KG1 (cell line): ENCODE measurements around the gene KPNA4.
"Not testable (repeated sequence)": the region's sequence is repeated elsewhere in the genome, so short reads cannot be mapped to it uniquely, and the experiment has no call there.

Source experiments
- DNase-seq: peaks from one replicate; lab custom pipeline; 2025; lab: John Stamatoyannopoulos, UW

The KPNA4 gene

GRCh38 chr3:160565442-160566403, at the start of gene KPNA4:
Gene KPNA4, minus strand, starts transcription at chr3:160565571. Its CDS starts 289 bp downstream, at chr3:160565282.
- peak; percentile 96 for DNase-seq

GRCh38 chr3:160613661-160614060, 48.3 kb upstream of the KPNA4 start:
- DNase-seq: no peak

DNA sequence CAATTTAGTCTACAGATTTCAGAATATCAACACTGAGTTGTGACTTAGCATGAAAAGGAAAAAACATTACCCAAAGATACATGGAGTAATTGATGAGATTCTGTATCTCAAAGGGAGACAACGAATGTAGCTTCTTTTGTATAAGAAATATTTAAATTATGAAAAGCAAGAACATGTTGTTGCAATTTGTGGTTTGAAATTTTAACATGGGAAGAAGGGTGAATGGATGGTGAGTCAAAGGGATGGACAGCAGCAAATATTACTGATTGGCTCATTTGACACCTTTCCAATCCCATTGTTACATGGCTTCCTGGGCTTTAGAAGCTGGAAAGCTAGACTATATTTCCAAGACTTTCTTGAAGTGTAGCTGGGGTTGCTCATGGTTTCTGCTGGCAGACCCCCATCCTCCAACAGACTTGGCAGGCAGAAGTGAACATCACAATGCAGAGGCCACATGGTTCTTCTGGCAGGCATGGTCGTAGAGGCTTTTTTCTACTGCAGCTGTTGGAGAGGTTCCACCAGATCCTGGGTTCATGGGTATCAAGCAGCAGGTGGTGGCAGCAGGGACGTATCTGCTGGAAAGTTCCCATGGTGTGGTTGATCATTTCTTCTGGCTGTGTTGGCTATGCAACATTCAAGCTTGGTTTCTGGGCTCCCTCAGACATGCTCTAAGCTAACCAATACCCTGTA, 47.2 kb upstream of the KPNA4 start:
- DNase-seq: no peak

GRCh38 chr3:160611141-160611540, 45.8 kb upstream of the KPNA4 start:
- DNase-seq: no peak

GRCh38 chr3:160608870-160609269, 43.5 kb upstream of the KPNA4 start:
- DNase-seq: no peak

GRCh38 chr3:160607826-160608225, 42.5 kb upstream of the KPNA4 start:
- no peak for DNase-seq

DNA sequence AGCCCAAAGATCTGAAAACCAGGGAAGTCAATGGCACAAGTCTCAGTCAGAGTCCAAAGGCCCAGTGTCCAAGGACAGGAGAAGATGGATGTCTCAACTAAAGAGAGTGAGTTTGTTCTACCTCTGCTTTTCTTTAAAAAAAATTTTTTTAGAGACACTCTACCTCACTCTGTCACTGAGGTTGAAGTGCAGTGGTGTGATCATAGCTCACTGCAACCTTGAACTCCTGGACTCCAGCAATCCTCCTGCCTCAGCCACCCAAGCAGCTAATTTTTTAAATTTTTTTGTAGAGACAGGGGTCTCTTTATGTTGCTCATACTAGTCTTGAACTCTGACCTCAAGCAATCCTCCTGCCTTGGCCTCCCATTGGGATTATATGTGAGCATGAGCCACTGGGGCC, 39.9 kb upstream of the KPNA4 start:
- no peak for DNase-seq

GRCh38 chr3:160603845-160604244, 38.5 kb upstream of the KPNA4 start:
- DNase-seq: not testable (repeated sequence)

DNA sequence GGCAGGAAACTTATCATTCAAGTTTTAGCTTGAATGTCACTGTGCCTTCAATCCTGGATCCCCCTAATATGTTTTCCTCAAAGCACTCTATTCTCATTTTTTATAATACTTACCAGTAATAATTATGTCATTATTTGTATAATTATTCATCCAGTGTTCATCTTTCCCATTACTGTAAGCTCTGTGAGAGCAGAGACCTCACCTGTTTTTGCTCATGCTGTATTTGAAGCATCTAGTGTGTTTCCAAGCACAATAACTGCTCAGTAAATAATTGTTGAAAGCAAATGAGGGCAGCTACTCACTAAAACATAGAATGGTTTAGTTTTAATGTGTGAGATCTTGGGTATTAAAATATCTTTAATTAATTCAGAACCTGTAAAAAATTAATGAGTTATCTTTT, 36.9 kb upstream of the KPNA4 start:
- no peak for DNase-seq

DNA sequence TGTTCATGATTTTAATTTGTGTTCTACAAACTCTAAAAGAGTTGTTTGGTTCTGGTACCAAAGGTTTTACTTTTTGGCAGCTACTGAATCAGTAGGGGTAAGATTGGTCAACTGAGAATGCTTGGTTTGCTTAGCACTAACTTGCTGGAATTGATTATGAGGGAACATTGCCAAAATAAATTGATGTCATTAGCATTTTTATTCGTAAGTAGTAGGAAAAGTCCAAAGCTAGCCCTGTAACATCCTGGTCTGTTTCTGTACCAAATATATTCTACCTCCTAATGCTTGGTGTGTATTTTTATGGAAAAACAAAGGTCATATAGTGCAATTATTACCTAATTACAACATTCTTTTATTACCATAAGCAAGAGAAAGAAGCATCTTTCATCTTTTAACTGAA, 35.9 kb upstream of the KPNA4 start:
- DNase-seq: no peak

- no peak for DNase-seq
Measured at GRCh38 chr3:160598865-160599264, 33.5 kb upstream of the KPNA4 start.

DNA sequence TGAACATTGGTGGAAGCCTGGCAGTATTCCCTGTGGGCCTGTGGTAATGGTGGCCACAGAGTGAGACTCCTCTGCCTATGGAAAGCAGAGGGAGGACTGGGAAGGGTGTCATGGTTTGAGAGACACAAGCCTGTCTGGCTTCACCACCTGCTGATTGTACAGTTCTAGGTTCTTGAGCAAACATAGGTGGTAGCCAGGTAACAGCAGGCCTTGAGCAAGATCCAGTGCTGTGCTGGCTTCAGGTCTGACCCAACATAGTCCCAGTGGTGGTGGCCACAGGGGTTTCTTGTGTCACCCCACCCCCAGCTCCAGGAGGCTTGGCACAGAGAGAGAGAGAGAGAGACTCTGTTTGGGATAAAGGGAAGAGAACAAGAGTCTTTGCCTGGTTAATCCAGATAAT, 22.7 kb upstream of the KPNA4 start:
- no peak for DNase-seq

GRCh38 chr3:160587105-160587504, 21.7 kb upstream of the KPNA4 start:
- no peak for DNase-seq

DNA sequence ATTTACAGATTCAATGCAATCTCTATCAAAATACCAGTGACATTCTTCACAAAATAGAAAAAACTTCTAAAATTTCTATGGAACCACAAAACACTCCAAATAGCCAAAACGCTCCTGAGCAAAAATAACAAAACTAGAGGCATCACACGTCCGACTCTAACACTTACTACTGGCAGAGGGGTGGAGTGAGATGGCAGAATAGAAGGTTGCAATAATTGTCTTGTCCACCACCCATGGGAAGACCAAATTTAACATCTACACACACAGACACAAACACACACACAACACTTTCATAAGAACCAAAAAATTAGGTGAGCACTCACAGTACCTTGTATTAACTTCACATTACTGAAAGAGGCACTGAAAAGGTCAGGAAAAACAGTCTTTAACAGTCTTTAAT, 21.3 kb upstream of the KPNA4 start:
- DNase-seq: no peak

DNA sequence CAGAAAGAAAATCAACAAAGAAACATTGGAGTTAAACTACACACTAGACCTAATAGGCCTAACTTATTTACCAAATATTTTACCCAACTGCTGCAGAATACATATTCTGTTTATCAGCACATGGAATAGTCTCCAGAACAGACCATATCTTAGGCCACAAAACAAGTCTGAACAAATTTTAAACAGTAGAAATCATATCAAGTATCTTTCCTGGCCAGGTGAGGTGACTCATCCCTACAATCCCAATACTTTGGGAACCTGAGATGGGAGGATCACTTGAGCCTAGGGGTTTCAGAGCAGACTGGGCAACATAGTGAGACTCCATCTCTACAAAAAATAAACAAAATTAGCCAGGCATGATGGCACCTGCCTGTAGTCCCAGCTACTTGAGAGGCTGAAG, 18.1 kb upstream of the KPNA4 start:
- no peak for DNase-seq

DNA sequence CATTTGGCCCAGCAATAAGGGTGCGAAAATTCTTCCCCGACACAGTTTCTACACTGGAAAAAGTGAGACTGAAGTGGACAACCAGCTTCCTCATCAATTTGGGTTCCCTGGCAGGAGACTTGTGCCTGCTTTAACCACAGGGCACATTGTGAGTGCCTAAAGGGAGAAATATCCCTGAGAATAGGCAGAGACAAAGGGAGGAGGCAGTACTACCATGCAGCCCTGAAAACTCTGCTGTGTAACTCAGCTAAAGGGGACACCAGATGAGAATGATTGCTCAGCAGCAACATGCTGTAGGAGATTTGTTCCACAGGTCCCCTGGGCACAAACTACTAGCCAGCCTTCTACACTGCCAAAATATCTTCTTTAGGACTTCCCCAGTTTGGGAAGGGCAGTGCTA, 15.6 kb upstream of the KPNA4 start:
- no peak for DNase-seq

DNA sequence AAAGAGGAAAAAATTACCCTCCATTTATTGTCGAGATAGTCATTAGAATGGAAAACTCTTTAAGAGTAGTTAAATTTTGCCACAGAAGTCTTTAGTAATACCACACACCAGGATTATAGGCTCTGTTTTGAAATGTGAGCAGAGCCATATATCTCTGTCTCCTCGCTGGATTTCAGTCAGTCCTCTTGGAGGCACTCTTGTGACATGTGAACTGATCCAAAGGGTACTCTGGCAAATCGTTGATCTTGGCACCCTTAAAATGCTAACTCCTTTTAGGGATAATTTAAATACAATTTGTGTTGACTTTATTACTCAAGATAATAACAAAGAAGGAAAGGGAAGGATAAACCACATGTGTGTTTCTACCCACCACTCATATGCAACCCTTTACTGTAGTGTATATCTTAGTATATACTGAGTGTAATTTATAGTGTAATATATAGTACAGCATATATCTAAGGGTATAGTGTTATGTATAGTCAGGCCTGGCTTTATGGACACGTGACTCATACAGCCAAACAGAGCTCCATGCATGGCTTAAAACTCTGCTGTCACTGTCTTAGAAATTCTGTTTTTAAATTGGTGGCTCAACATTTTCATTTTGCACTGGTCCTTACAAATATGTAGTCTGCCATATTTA, 12.3 kb upstream of the KPNA4 start:
- no peak for DNase-seq

- no peak for DNase-seq
Measured at GRCh38 chr3:160577093-160577492, 11.7 kb upstream of the KPNA4 start.

DNA sequence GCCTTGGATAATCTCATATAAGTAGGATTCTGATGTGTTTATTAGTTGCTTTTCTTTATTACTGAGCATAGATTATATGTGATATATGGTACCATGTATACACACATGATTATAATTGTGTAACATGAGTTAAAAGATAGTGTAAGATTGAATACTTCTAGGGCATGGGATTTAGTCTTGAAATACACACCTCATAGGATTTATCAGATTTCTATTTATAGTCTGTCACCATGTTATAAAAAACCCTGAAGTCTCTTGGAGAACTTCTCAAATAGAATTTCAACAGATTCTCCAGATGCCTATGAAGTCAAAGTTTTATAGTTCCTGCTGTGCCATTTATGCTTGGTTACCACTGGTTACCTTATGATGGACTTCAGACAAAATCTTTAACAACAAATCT, 11.2 kb upstream of the KPNA4 start:
- no peak for DNase-seq

DNA sequence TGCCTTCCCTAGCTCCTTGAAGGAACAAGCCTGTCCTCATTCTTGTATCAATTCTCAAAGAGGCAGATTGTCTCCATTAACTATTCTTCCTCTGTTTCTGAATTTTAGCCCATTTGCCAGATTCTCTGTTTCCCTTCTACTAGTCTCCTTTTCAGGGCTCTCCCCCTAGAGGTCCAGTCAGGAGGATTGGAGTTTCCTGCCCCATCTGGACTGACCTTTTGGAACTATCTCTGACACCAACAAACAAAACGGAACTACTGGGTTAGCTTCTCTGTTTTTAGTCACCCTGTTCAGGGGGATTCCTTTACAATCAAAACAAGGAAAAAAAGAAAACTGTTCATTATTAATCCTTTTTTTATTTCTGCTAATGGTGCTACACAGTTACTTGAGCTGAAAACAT, 10.2 kb upstream of the KPNA4 start:
- no peak for DNase-seq

GRCh38 chr3:160574636-160575035, 9.3 kb upstream of the KPNA4 start:
- no peak for DNase-seq

- DNase-seq: not testable (repeated sequence)
Measured at GRCh38 chr3:160573955-160574525, 8.7 kb upstream of the KPNA4 start.
